Spleen (tissue), 11 donors: ENCODE measurements around the gene PTPRG. TPM values are rescaled to one million over a fixed set of nuclear protein-coding genes. Genes with fewer than 3 reads are reported as not detected.

Experiments used
- DNase-seq: peaks from one replicate; pipeline ENCODE4 v3.0.0-alpha.2; 2020
- H3K27ac ChIP-seq, 8 donors: fragments of 200-600 bp; sonication (generic) in 7 of 8; 1 replicate in 4 of 8; 2 replicates in 4 of 8; pipeline versions ENCODE4 v1.5.0 to v1.8.0; 2016 to 2021; ENCODE audit warnings: inconsistent platforms in 4 of 8, mild to moderate bottlenecking in 4 of 8, moderate library complexity in 1 of 8
- H3K27me3 ChIP-seq, 7 donors: fragments of 200-600 bp; sonication (generic) in 6 of 7; replicated peaks in 1 of 7; 1 replicate in 4 of 7; 2 replicates in 3 of 7; pipeline versions ENCODE4 v1.5.0 to v1.8.0; 2016 to 2021; ENCODE audit warnings: inconsistent platforms in 3 of 7, mild to moderate bottlenecking in 1 of 7
- H3K36me3 ChIP-seq, 6 donors: fragments of 200-600 bp; sonication (generic) in 5 of 6; 1 replicate in 4 of 6; 2 replicates in 2 of 6; pipeline versions ENCODE4 v1.5.0 to v1.8.0; 2016 to 2021; ENCODE audit warnings: inconsistent platforms in 2 of 6
- H3K4me1 ChIP-seq, 6 donors: fragments of 200-600 bp; sonication (generic) in 5 of 6; 1 replicate in 3 of 6; 2 replicates in 3 of 6; pipeline versions ENCODE4 v1.5.0 to v1.8.0; 2016 to 2021; ENCODE audit warnings: inconsistent platforms in 3 of 6
- H3K4me3 ChIP-seq, 8 donors: fragments of 200-600 bp; sonication (generic) in 7 of 8; 1 replicate in 4 of 8; 2 replicates in 4 of 8; pipeline versions ENCODE4 v1.5.0 to v1.8.0; 2016 to 2021; ENCODE audit warnings: inconsistent platforms in 4 of 8, mild to moderate bottlenecking in 4 of 8, moderate library complexity in 2 of 8
- H3K9me3 ChIP-seq, 8 donors: fragments of 200-600 bp; sonication (generic) in 7 of 8; 1 replicate in 4 of 8; 2 replicates in 4 of 8; pipeline versions ENCODE4 v1.5.0 to v1.8.0; 2016 to 2021; ENCODE audit warnings: inconsistent platforms in 4 of 8
- CTCF ChIP-seq, 11 experiments: fragments of 200-600 bp in 7 of 11; fragments of 450-650 bp in 4 of 11; sonication (generic) in 4 of 11; IDR thresholded peaks in 8 of 11; conservative IDR thresholded peaks in 3 of 11; 1 replicate in 7 of 11; 2 replicates in 4 of 11; pipeline versions ENCODE4 v1.4.0 to v1.8.0; 2016 to 2021; ENCODE audit warnings: antibody characterized with exemption in 11 of 11, inconsistent platforms in 4 of 11, mild to moderate bottlenecking in 1 of 11
- POLR2A ChIP-seq, 3 donors: fragments of 450-650 bp; IDR thresholded peaks; one replicate each; pipeline ENCODE4 v1.5.1; 2017; ENCODE audit warnings: antibody characterized with exemption in 3 of 3, mild to moderate bottlenecking in 1 of 3
- POLR2AphosphoS5 ChIP-seq, 3 donors: sonication (generic); formaldehyde crosslinking; IDR thresholded peaks; one replicate each; pipeline ENCODE4 v1.5.1; 2017; ENCODE audit warnings: antibody characterized with exemption in 3 of 3
- WGBS, 5 donors: extraction: QIAGEN DNeasy Blood & Tissue Kit in 3 of 5; methylation state at CpG; one replicate each; pipeline versions ENCODE4 v1.1.5 to v1.1.7; 2013 to 2018; 5-methylcytosine and 5-hydroxymethylcytosine counted together
- intact Hi-C: fragments of 100-400 bp; cut with DNase I; formaldehyde crosslinking; loops from one replicate; pipeline ENCODE4 v1.15.0; 2023; ENCODE audit warnings: low total_unique reads
- polyA plus RNA-seq, 3 donors: library from polyadenylated mRNA; stranded (reverse); fragments of 200-250 nt; gene quantifications; one replicate each; pipeline ENCODE4 v1.2.1, GENCODE V29; 2013
- total RNA-seq, 7 donors: library from RNA; depleted of rRNA in 3 of 7; stranded (reverse); fragments of >200 nt in 3 of 7; fragmentation: NEBNext Ultra II Directional in 4 of 7; extraction: Animal tissue kit (Norgen Biotek cat#: 25700) in 4 of 7; gene quantifications; one replicate each; pipeline versions ENCODE4 v1.1.0 to v1.2.1, GENCODE V29; 2016 to 2021
- donor health status: healthy with polysubstance abuse.
- donor health status: DM: no; HTN: no; CAD: no; lungs with moderate emphysema.
- donor health status: DM: no; HTN: no; CAD: no.
- donor health status: Bipolar disorder and iron deficiency.
- donor health status: healthy.
- donor health status: DM: no; HTN: no; CAD: no.
- donor health status: DM: yes; HTN: yes; CAD: no.

The PTPRG gene
- total and polyA plus RNA-seq, 10 donors, result 0.89 to 77.0 (median 34.5) TPM

DNA sequence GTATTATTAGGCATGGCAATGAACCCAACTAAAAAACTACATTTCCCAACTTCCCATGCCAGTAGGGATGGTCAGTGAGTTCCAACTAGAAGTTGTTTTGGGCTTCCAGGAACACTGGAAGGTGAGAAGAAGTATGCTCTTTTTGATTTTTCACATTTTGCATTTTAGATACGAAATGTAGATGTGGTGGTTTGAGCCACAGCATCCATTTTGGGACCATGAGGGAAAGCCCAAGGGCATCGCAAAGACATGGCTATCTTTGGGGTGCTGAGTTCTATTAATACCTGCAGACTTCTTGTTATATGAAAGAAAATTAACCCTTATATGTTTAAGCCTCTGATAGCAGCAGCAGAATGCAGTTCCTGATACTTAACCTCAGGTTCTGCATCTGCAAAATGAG lies 62.9 kb downstream of the PTPRG start:
- no peak for DNase-seq
- no peaks in the 10 kb centered on the region for H3K36me3 ChIP-seq
- H3K4me1 ChIP-seq, result peaks cover 0 to 5% (median 0%) of the 10 kb centered on the region in 6 donors
- no peak for TF ChIP-seq POLR2A (IDR thresholded peaks at IDR 0.05)
- TF ChIP-seq POLR2AphosphoS5 (IDR thresholded peaks at IDR 0.05), result no peak
- TF ChIP-seq CTCF (IDR thresholded peaks at IDR 0.05 in 8 of 11, conservative IDR thresholded peaks at IDR 0.05 in 3 of 11), result no peak
- no peak overlapping the region for H3K27ac ChIP-seq
- intact Hi-C loops, result no loop called here
- 78 to 94% (median 90%) methylated on average over 2 of the region's 2 CpGs for WGBS, 5 donors
- no peak overlapping the region for H3K4me3 ChIP-seq
- peaks cover 0 to 7% (median 0%) of the 10 kb centered on the region in 8 donors for H3K9me3 ChIP-seq
- no peaks in the 10 kb centered on the region for H3K27me3 ChIP-seq

GRCh38 chr3:61625429-61625828 lies 64.1 kb downstream of the PTPRG start:
- Histone ChIP-seq H3K27me3 (no peaks in the 10 kb centered on the region), H3K36me3 (no peaks in the 10 kb centered on the region), H3K4me3 (no peak overlapping the region), H3K4me1 (peaks cover 0 to 5% (median 0%) of the 10 kb centered on the region in 6 donors), H3K27ac (no peak overlapping the region), H3K9me3 (peaks cover 0 to 7% (median 0%) of the 10 kb centered on the region in 8 donors)
- no peak for TF ChIP-seq POLR2AphosphoS5 (IDR thresholded peaks at IDR 0.05)
- TF ChIP-seq CTCF (IDR thresholded peaks at IDR 0.05 in 8 of 11, conservative IDR thresholded peaks at IDR 0.05 in 3 of 11), result no peak
- DNase-seq, result no peak
- intact Hi-C loops, result no loop called here
- WGBS, 5 donors, result 89 to 98% (median 92%) methylated on average over 7 of the region's 7 CpGs

- Histone ChIP-seq H3K27me3 (no peaks in the 10 kb centered on the region), H3K36me3 (no peaks in the 10 kb centered on the region), H3K4me1 (peaks cover 0 to 5% (median 0%) of the 10 kb centered on the region in 6 donors), H3K27ac (no peak overlapping the region), H3K4me3 (no peak overlapping the region), H3K9me3 (peaks cover 0 to 7% (median 0%) of the 10 kb centered on the region in 8 donors)
- TF ChIP-seq CTCF (IDR thresholded peaks at IDR 0.05 in 8 of 11, conservative IDR thresholded peaks at IDR 0.05 in 3 of 11), result no peak
- TF ChIP-seq POLR2A (IDR thresholded peaks at IDR 0.05), result no peak
- TF ChIP-seq POLR2AphosphoS5 (IDR thresholded peaks at IDR 0.05), result no peak
- intact Hi-C loops, result no loop called here
- no peak for DNase-seq
- 82 to 93% (median 83%) methylated on average over 6 of the region's 6 CpGs for WGBS, 5 donors
Observed at GRCh38 chr3:61626484-61626883, 65.1 kb downstream of the PTPRG start.

GRCh38 chr3:61627768-61628185 lies 66.4 kb downstream of the PTPRG start:
- intact Hi-C loops, result no loop called here
- DNase-seq, result no peak
- Histone ChIP-seq H3K27ac (no peak overlapping the region), H3K4me1 (peaks cover 0 to 5% (median 0%) of the 10 kb centered on the region in 6 donors), H3K4me3 (no peak overlapping the region), H3K9me3 (peaks cover 0 to 7% (median 0%) of the 10 kb centered on the region in 8 donors), H3K36me3 (no peaks in the 10 kb centered on the region), H3K27me3 (no peaks in the 10 kb centered on the region)
- TF ChIP-seq POLR2A (IDR thresholded peaks at IDR 0.05), result no peak
- TF ChIP-seq CTCF (IDR thresholded peaks at IDR 0.05 in 8 of 11, conservative IDR thresholded peaks at IDR 0.05 in 3 of 11), result no peak
- TF ChIP-seq POLR2AphosphoS5 (IDR thresholded peaks at IDR 0.05), result no peak
- 88 to 94% (median 94%) methylated on average over 2 of the region's 2 CpGs for WGBS, 5 donors
